Keratinocyte (primary cell): Measurements from ENCODE around the gene SCAPER.

Experiments used
- CTCF ChIP-seq, 3 experiments: IDR thresholded peaks in 1 of 3; conservative IDR thresholded peaks in 1 of 3; optimal IDR thresholded peaks in 1 of 3; 2 replicates in 2 of 3; 3 replicates in 1 of 3; pipeline versions ENCODE3 to v1.5.1; 2011; ENCODE audit warnings: low read length in 3 of 3, mild to moderate bottlenecking in 3 of 3, moderate library complexity in 2 of 3, control low read depth in 1 of 3, inconsistent platforms in 1 of 3; ENCODE audit not compliant: insufficient read depth in 2 of 3; ENCODE audit errors: extremely low read depth in 1 of 3
- EZH2 ChIP-seq: IDR thresholded peaks from one replicate; pipeline ENCODE4 v1.6.1; 2012; ENCODE audit warnings: inconsistent platforms, mild to moderate bottlenecking, low read length, moderate library complexity

- TF ChIP-seq CTCF (optimal IDR thresholded peaks at IDR 0.05 in 1 of 3, IDR thresholded peaks at IDR 0.05 in 1 of 3, conservative IDR thresholded peaks at IDR 0.05 in 1 of 3; ENCODE audit: extremely low read depth in 1 of 3, insufficient read depth in 2 of 3, low read length in 3 of 3): peak in 1 of 3 experiments; percentile 56
- TF ChIP-seq EZH2: no peak
Observed at GRCh38 chr15:76840830-76841460, 64.2 kb downstream of the SCAPER start.
